Neural progenitor cell (in vitro differentiated cells): Measurements from ENCODE around the gene SYNDIG1.

Experiments
- CTCF ChIP-seq: fragments of 200-600 bp; sonication (generic); IDR thresholded peaks from 2 replicates; pipeline ENCODE4 v1.5.1; 2017; ENCODE audit warnings: antibody characterized with exemption, mild to moderate bottlenecking
- EZH2 ChIP-seq: fragments of 200-600 bp; sonication (generic); IDR thresholded peaks from 2 replicates; pipeline ENCODE4 v1.6.1; 2017; ENCODE audit warnings: antibody characterized with exemption, mild to moderate bottlenecking, moderate library complexity

- TF ChIP-seq CTCF (no peak), EZH2 (no peak)
These were observed 196.3 kb downstream of the SYNDIG1 start for GRCh38 chr20:24665741-24666191.
